Peyer's patch (tissue), 4 donors: ENCODE results near the gene ARHGAP15.

Experiments used
- CTCF ChIP-seq, 6 experiments: fragments of 450-650 bp in 4 of 6; fragments of 200-600 bp in 2 of 6; sonication (generic) in 1 of 6; IDR thresholded peaks; one replicate each; pipeline ENCODE4 v1.5.1; 2017 to 2019; ENCODE audit warnings: antibody characterized with exemption in 6 of 6, mild to moderate bottlenecking in 3 of 6, moderate library complexity in 1 of 6
- POLR2A ChIP-seq, 2 donors: fragments of 450-650 bp; IDR thresholded peaks; one replicate each; pipeline ENCODE4 v1.5.1; 2017; ENCODE audit warnings: antibody characterized with exemption in 2 of 2, mild to moderate bottlenecking in 2 of 2, moderate library complexity in 2 of 2

- TF ChIP-seq CTCF (IDR thresholded peaks at IDR 0.05) (no peak), POLR2A (IDR thresholded peaks at IDR 0.05) (no peak)
These were observed 464.9 kb downstream of the ARHGAP15 start for GRCh38 chr2:143594161-143594560.
